Uterus (tissue), 2 donors: ENCODE results near the gene TMEM254.

Experiments
- POLR2A ChIP-seq, 2 donors: fragments of 450-650 bp; IDR thresholded peaks; one replicate each; pipeline ENCODE4 v1.6.1; 2016; ENCODE audit warnings: antibody characterized with exemption in 2 of 2, mild to moderate bottlenecking in 1 of 2, moderate library complexity in 1 of 2
- TF ChIP-seq, protein P1 (sequence below), 4 experiments: fragments of 200-600 bp in 2 of 4; fragments of 450-650 bp in 2 of 4; sonication (generic) in 2 of 4; IDR thresholded peaks; one replicate each; pipeline ENCODE4 v1.5.1; 2016 to 2019; ENCODE audit warnings: antibody characterized with exemption in 4 of 4, mild to moderate bottlenecking in 2 of 4, moderate library complexity in 1 of 4

DNA sequence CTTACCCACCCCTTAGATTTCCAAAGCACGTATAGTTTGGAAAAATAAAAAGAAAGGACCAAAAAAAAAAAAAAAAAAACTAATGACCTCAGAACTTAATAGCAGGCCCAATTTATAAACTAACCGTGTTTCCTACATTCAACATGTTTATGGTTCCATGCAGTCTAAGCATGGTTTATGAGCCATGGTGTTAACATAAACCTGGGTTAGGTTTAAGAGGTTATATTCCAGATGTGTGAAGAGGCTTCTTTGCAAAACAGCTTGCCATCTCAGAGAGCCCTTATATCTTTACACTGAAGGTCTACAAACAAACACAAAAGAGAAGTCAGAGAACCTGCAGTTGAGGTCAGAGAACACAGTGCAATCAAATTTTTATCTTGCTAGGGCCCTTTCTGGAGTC, 15.8 kb downstream of the TMEM254 start:
- TF ChIP-seq POLR2A (IDR thresholded peaks at IDR 0.05) = no peak
- TF ChIP-seq, protein P1, sequence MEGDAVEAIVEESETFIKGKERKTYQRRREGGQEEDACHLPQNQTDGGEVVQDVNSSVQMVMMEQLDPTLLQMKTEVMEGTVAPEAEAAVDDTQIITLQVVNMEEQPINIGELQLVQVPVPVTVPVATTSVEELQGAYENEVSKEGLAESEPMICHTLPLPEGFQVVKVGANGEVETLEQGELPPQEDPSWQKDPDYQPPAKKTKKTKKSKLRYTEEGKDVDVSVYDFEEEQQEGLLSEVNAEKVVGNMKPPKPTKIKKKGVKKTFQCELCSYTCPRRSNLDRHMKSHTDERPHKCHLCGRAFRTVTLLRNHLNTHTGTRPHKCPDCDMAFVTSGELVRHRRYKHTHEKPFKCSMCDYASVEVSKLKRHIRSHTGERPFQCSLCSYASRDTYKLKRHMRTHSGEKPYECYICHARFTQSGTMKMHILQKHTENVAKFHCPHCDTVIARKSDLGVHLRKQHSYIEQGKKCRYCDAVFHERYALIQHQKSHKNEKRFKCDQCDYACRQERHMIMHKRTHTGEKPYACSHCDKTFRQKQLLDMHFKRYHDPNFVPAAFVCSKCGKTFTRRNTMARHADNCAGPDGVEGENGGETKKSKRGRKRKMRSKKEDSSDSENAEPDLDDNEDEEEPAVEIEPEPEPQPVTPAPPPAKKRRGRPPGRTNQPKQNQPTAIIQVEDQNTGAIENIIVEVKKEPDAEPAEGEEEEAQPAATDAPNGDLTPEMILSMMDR (IDR thresholded peaks at IDR 0.05) = no peak
